Measurements from ENCODE around the gene EFNA5. TPM values are rescaled to one million over a fixed set of nuclear protein-coding genes. Genes with fewer than 3 reads are reported as not detected.

The EFNA5 gene
- total and polyA plus RNA-seq, 2 experiments from 2014 or later, result 8.5 to 18.8 TPM

DNA sequence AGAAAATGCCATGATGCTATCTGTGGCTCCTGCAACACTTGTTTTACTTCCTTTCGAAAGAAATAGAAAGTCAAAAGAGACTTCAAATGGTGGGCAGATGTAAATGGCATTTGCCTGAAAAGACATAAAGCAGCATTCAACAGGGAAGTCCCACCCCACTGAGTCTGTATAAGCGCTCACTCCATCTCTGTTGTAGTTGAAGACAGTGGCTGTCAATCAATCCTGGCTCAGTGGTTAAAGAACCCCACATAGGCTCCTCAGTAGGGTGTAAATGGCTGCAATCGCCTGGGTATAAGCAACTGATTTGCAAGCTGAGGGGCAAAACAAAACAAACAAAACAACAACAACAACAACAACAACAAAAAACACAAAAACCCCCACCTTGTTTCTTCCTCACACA lies 158.7 kb downstream of the EFNA5 start:
- TF ChIP-seq EZH2 (IDR thresholded peaks at IDR 0.05; ENCODE audit: borderline replicate concordance) (no peak), EZH2phosphoT487 (IDR thresholded peaks at IDR 0.05; ENCODE audit: low read depth, severe bottlenecking, unreplicated experiment) (no peak)
- TF ChIP-seq, protein P1, sequence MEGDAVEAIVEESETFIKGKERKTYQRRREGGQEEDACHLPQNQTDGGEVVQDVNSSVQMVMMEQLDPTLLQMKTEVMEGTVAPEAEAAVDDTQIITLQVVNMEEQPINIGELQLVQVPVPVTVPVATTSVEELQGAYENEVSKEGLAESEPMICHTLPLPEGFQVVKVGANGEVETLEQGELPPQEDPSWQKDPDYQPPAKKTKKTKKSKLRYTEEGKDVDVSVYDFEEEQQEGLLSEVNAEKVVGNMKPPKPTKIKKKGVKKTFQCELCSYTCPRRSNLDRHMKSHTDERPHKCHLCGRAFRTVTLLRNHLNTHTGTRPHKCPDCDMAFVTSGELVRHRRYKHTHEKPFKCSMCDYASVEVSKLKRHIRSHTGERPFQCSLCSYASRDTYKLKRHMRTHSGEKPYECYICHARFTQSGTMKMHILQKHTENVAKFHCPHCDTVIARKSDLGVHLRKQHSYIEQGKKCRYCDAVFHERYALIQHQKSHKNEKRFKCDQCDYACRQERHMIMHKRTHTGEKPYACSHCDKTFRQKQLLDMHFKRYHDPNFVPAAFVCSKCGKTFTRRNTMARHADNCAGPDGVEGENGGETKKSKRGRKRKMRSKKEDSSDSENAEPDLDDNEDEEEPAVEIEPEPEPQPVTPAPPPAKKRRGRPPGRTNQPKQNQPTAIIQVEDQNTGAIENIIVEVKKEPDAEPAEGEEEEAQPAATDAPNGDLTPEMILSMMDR (IDR thresholded peaks at IDR 0.05; ENCODE audit: poor library complexity), result no peak
- no peaks in the 10 kb centered on the region for H3K9me2 ChIP-seq (replicated peaks; ENCODE audit: insufficient read depth)
- 87% methylated on average over 3 of the region's 3 CpGs for WGBS (ENCODE audit: low lambda C conversion rate, missing lambda C conversion rate)
- no peak overlapping the region for H3K27ac ChIP-seq
- H4K20me1 ChIP-seq (ENCODE audit: insufficient read depth, poor library complexity, severe bottlenecking), result no peaks in the 10 kb centered on the region
- H3K27me3 ChIP-seq, result no peaks in the 10 kb centered on the region
- H3K79me2 ChIP-seq, result peaks cover 58% of the 10 kb centered on the region
- no peaks in the 10 kb centered on the region for H3K36me3 ChIP-seq (replicated peaks; ENCODE audit: insufficient read depth, low read depth)
- H3K4me2 ChIP-seq, result no peak overlapping the region
- H3K4me3 ChIP-seq, result no peak overlapping the region
- peaks cover 7% of the 10 kb centered on the region for H3K4me1 ChIP-seq (ENCODE audit: insufficient read depth)
- no peaks in the 10 kb centered on the region for H3K9me3 ChIP-seq (ENCODE audit: low read depth)
- no peak overlapping the region for H2AFZ ChIP-seq
- no peak for DNase-seq (ENCODE audit: low spot score)

DNA sequence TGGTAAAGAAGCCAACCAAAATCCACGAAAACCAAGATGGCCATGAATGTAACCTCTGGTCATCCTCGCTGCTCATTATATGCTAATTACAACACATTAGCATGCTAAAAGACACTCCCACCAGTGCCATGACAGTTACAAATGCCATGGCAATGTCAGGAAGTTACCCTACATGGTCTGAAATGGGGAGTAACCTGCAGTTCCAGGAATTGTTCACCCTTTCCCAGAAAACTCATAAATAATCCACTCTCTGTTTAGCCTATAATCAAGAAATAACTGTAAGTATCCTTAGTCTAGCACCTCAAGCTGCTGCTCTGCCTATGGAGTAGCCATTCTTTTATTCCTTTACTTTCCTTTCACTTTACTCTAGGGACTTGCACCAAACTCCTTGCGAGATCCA lies 160.6 kb downstream of the EFNA5 start:
- H3K36me3 ChIP-seq (replicated peaks; ENCODE audit: insufficient read depth, low read depth), result no peaks in the 10 kb centered on the region
- 90% methylated on average over 3 of the region's 3 CpGs for WGBS (ENCODE audit: low lambda C conversion rate, missing lambda C conversion rate)

DNA sequence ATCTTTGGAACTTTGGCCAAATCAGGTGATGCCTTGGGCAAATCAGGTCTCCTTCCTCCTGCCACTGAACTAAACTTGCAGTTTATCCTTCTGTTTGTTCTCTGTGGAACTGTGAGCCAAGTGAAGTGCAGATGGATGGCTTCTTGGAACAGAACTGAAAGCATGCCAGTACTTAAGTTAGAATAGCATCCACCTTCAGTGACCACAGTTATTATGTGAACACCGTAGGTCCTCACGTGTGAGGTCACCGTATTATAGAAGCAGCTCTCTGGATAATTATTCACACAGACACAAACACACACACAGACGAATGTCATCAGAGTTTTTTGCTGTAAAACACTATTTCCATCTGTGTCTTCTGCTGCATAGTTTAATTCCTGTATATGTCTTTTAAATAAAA lies 162.6 kb downstream of the EFNA5 start:
- H3K4me3 ChIP-seq, result no peak overlapping the region
- H3K36me3 ChIP-seq (replicated peaks; ENCODE audit: insufficient read depth, low read depth), result no peaks in the 10 kb centered on the region
- TF ChIP-seq, protein P1 (IDR thresholded peaks at IDR 0.05; ENCODE audit: poor library complexity), result no peak
- no peak for TF ChIP-seq EZH2phosphoT487 (IDR thresholded peaks at IDR 0.05; ENCODE audit: low read depth, severe bottlenecking, unreplicated experiment)
- no peak for TF ChIP-seq EZH2 (IDR thresholded peaks at IDR 0.05; ENCODE audit: borderline replicate concordance)
- no peaks in the 10 kb centered on the region for H3K9me2 ChIP-seq (replicated peaks; ENCODE audit: insufficient read depth)
- 86% methylated on average over 4 of the region's 4 CpGs for WGBS (ENCODE audit: low lambda C conversion rate, missing lambda C conversion rate)
- H3K27me3 ChIP-seq, result no peaks in the 10 kb centered on the region
- H3K4me1 ChIP-seq (ENCODE audit: insufficient read depth), result no peaks in the 10 kb centered on the region
- peaks cover 61% of the 10 kb centered on the region for H3K79me2 ChIP-seq
- no peak overlapping the region for H3K4me2 ChIP-seq
- no peak overlapping the region for H3K27ac ChIP-seq
- H4K20me1 ChIP-seq (ENCODE audit: insufficient read depth, poor library complexity, severe bottlenecking), result peaks cover 2% of the 10 kb centered on the region
- H3K9me3 ChIP-seq (ENCODE audit: low read depth), result no peaks in the 10 kb centered on the region
- H2AFZ ChIP-seq, result no peak overlapping the region
- DNase-seq (ENCODE audit: low spot score), result no peak

More for the DNA sequence above, 160.6 kb downstream of the EFNA5 start:
- Histone ChIP-seq H3K9me2 (replicated peaks; ENCODE audit: insufficient read depth) (no peaks in the 10 kb centered on the region), H3K9me3 (ENCODE audit: low read depth) (no peaks in the 10 kb centered on the region), H3K4me1 (ENCODE audit: insufficient read depth) (peaks cover 4% of the 10 kb centered on the region), H3K27ac (no peak overlapping the region), H4K20me1 (ENCODE audit: insufficient read depth, poor library complexity, severe bottlenecking) (no peaks in the 10 kb centered on the region), H3K4me2 (no peak overlapping the region), H3K4me3 (no peak overlapping the region), H3K27me3 (no peaks in the 10 kb centered on the region), H2AFZ (no peak overlapping the region), H3K79me2 (peaks cover 58% of the 10 kb centered on the region)
- no peak for TF ChIP-seq EZH2phosphoT487 (IDR thresholded peaks at IDR 0.05; ENCODE audit: low read depth, severe bottlenecking, unreplicated experiment)
- TF ChIP-seq EZH2 (IDR thresholded peaks at IDR 0.05; ENCODE audit: borderline replicate concordance), result no peak
- TF ChIP-seq, protein P1 (IDR thresholded peaks at IDR 0.05; ENCODE audit: poor library complexity), result no peak
- DNase-seq (ENCODE audit: low spot score), result no peak
